Lower leg skin (tissue), 4 donors: ENCODE data around the gene USP34. TPM values are rescaled to one million over a fixed set of nuclear protein-coding genes. Genes with fewer than 3 reads are reported as not detected.

Experiments used
- DNase-seq, 2 donors: peaks; one replicate each; pipeline ENCODE4 v3.0.0-alpha.2; 2019; ENCODE audit warnings: low spot score in 2 of 2
- H3K4me3 ChIP-seq: fragments of 200-600 bp; sonication (generic); 2 replicates; pipeline ENCODE4 v1.5.1; 2017; ENCODE audit warnings: mild to moderate bottlenecking, low read depth; ENCODE audit not compliant: poor library complexity, severe bottlenecking
- CTCF ChIP-seq, 3 donors: fragments of 450-650 bp; IDR thresholded peaks; one replicate each; pipeline ENCODE4 v1.5.1; 2016; ENCODE audit warnings: antibody characterized with exemption in 3 of 3, mild to moderate bottlenecking in 3 of 3, moderate library complexity in 2 of 3
- POLR2A ChIP-seq, 2 donors: fragments of 450-650 bp; IDR thresholded peaks; one replicate each; pipeline ENCODE4 v1.6.1; 2016 to 2017; ENCODE audit warnings: antibody characterized with exemption in 2 of 2, mild to moderate bottlenecking in 1 of 2, moderate library complexity in 1 of 2
- WGBS, 2 donors: methylation state at CpG; one replicate each; pipeline ENCODE4 v1.1.5; 2018; 5-methylcytosine and 5-hydroxymethylcytosine counted together
- intact Hi-C: fragments of 100-400 bp; cut with DNase I; formaldehyde crosslinking; loops from one replicate; pipeline ENCODE4 v1.15.0; 2023; ENCODE audit warnings: low total_unique reads
- total RNA-seq, 4 donors: library from RNA; depleted of rRNA; stranded (reverse); fragments of >200 nt; gene quantifications; one replicate each; pipeline ENCODE4 v1.1.0, GENCODE V29; 2016

USP34 gene
- total RNA-seq, 4 donors from 2014 or later = 84.3 to 181 (median 98.1) TPM

- intact Hi-C loops = no loop called here
- WGBS, 2 donors = 88 to 96% methylated on average over 13 of the region's 13 CpGs
- DNase-seq = no peak
- H3K4me3 ChIP-seq = no peak overlapping the region
- no peak for TF ChIP-seq CTCF (IDR thresholded peaks at IDR 0.05)
- TF ChIP-seq POLR2A (IDR thresholded peaks at IDR 0.05) = no peak
These were observed 193.1 kb downstream of the USP34 start for GRCh38 chr2:61277756-61278155.

- intact Hi-C loops = no loop called here
- H3K4me3 ChIP-seq = no peak overlapping the region
- 66 to 73% methylated on average over 1 of the region's 1 CpG for WGBS, 2 donors
- TF ChIP-seq POLR2A (IDR thresholded peaks at IDR 0.05) (no peak), CTCF (IDR thresholded peaks at IDR 0.05) (no peak)
- no peak for DNase-seq
These were observed 195.2 kb downstream of the USP34 start for GRCh38 chr2:61275575-61276184.

GRCh38 chr2:61272421-61273070 lies 198.3 kb downstream of the USP34 start:
- 85 to 92% methylated on average over 4 of the region's 4 CpGs for WGBS, 2 donors
- no peak for DNase-seq
- TF ChIP-seq POLR2A (IDR thresholded peaks at IDR 0.05) (no peak), CTCF (IDR thresholded peaks at IDR 0.05) (no peak)
- intact Hi-C loops = no loop called here
- H3K4me3 ChIP-seq = no peak overlapping the region

GRCh38 chr2:61268249-61268648 lies 202.6 kb downstream of the USP34 start:
- intact Hi-C loops = no loop called here
- WGBS, 2 donors = 88 to 93% methylated on average over 4 of the region's 4 CpGs
- H3K4me3 ChIP-seq = no peak overlapping the region
- DNase-seq = no peak
- TF ChIP-seq POLR2A (IDR thresholded peaks at IDR 0.05) (no peak), CTCF (IDR thresholded peaks at IDR 0.05) (no peak)

GRCh38 chr2:61266632-61267505 lies 204.0 kb downstream of the USP34 start:
- H3K4me3 ChIP-seq = no peak overlapping the region
- DNase-seq = no peak
- intact Hi-C loops = no loop called here
- WGBS, 2 donors = 89 to 90% methylated on average over 7 of the region's 7 CpGs
- TF ChIP-seq POLR2A (IDR thresholded peaks at IDR 0.05) (no peak), CTCF (IDR thresholded peaks at IDR 0.05) (no peak)
